ENCODE measurements around the gene RAB3A. TPM values are rescaled to one million over a fixed set of nuclear protein-coding genes. Genes with fewer than 3 reads are reported as not detected.
A peak's percentile ranks its signal among the peaks of the same experiment; 100 is the strongest.

RAB3A gene, protein sequence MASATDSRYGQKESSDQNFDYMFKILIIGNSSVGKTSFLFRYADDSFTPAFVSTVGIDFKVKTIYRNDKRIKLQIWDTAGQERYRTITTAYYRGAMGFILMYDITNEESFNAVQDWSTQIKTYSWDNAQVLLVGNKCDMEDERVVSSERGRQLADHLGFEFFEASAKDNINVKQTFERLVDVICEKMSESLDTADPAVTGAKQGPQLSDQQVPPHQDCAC
- 1 to 10 TPM; 5.6 to 6.2 TPM for total RNA-seq

DNA sequence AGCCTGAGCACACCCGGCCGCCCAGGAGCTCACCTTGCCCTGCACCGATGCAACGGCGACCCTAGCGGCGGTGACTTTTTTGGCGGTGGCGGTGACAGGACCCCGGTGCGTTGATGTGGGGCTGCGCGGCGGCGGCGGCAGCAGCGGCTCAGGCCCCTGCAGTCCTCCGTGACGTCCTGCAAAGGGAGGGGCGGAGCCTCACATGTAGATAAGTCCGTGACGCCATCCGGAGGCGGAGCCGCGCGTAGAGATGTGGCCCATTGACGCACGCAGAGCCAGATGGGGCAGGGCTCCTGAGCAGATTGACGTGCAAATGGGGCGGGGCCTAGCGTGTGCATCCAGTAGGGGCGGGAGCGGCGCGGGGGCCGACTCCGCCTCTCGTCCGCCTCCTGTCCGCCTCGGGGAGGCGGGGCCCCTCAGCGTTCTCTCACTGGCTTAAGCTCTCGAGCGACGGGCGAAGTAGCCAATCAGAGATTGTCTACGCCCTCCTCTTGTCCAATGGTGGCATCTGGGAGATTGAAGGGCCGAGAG is at the start of gene RAB3A:
RAB3A (minus strand) TSS at position 180 of the 531 bp plus-strand sequence. CDS start 1,302 bp downstream, outside the sequence.
- Mint-ChIP-seq H3K27me3 (ENCODE audit: low read depth) (peaks cover 3% of the 10 kb centered on the region), H3K4me3 (peak within 1 kb of the TSS; percentile 95), H3K27ac (peak within 1 kb of the TSS; percentile 91), H3K9me3 (ENCODE audit: insufficient read depth) (no peaks in the 10 kb centered on the region), H3K36me3 (ENCODE audit: low read depth) (peaks cover 18% of the 10 kb centered on the region), H3K4me1 (ENCODE audit: low read depth) (peaks cover 28% of the 10 kb centered on the region)
- peak; percentile 100 for DNase-seq
- CTCF ChIA-PET, result interaction anchor here (1.0 to 9.2 kb wide), 11 partner anchors 11 to 345 kb away, joined by 3 to 135 read pairs (median 5); partner anchors contain the start of genes JUND, MPV17L2, PIK3R2 and RPL18A
- peak; percentile 95 for ATAC-seq
- POLR2A ChIA-PET, result interaction anchor here (0.6 to 1.4 kb wide), 5 partner anchors 12 to 119 kb away, joined by 3 to 8 read pairs (median 3); partner anchors contain the start of genes JUND and LSM4

GRCh38 chr19:18253130-18253529 is 49.3 kb upstream of the RAB3A start:
- no peaks in the 10 kb centered on the region for H3K36me3 Mint-ChIP-seq (ENCODE audit: low read depth)
- H3K27ac Mint-ChIP-seq, result no peak overlapping the region
- H3K4me3 Mint-ChIP-seq, result no peak overlapping the region
- POLR2A ChIA-PET, result interaction anchor here (0.7 to 1.2 kb wide), 2 partner anchors 20 to 43 kb away, joined by 3 to 6 read pairs; no protein-coding TSS in a partner anchor
- CTCF ChIA-PET, result interaction anchor here (1.1 to 7.7 kb wide), 14 partner anchors 9 to 140 kb away, joined by 3 to 135 read pairs (median 10); partner anchors contain the start of genes LSM4, MPV17L2 and RAB3A
- ATAC-seq, result no peak
- DNase-seq, result no peak
- no peaks in the 10 kb centered on the region for H3K4me1 Mint-ChIP-seq (ENCODE audit: low read depth)
- peaks cover 23% of the 10 kb centered on the region for H3K27me3 Mint-ChIP-seq (ENCODE audit: low read depth)
- no peaks in the 10 kb centered on the region for H3K9me3 Mint-ChIP-seq (ENCODE audit: insufficient read depth)

GRCh38 chr19:18252370-18252717 is 48.5 kb upstream of the RAB3A start:
- H3K4me3 Mint-ChIP-seq, result no peak overlapping the region
- peaks cover 23% of the 10 kb centered on the region for H3K27me3 Mint-ChIP-seq (ENCODE audit: low read depth)
- POLR2A ChIA-PET, result interaction anchor here (0.7 to 1.5 kb wide), 4 partner anchors 19 to 47 kb away, joined by 3 to 6 read pairs (median 3); no protein-coding TSS in a partner anchor
- H3K9me3 Mint-ChIP-seq (ENCODE audit: insufficient read depth), result no peaks in the 10 kb centered on the region
- H3K27ac Mint-ChIP-seq, result no peak overlapping the region
- CTCF ChIA-PET, result interaction anchor here (0.8 to 7.7 kb wide), 27 partner anchors 10 to 314 kb away, joined by 3 to 135 read pairs (median 4); partner anchors contain the start of genes IQCN, MPV17L2 and RAB3A
- DNase-seq, result no peak
- H3K4me1 Mint-ChIP-seq (ENCODE audit: low read depth), result no peaks in the 10 kb centered on the region
- ATAC-seq, result no peak
- H3K36me3 Mint-ChIP-seq (ENCODE audit: low read depth), result no peaks in the 10 kb centered on the region

DNA sequence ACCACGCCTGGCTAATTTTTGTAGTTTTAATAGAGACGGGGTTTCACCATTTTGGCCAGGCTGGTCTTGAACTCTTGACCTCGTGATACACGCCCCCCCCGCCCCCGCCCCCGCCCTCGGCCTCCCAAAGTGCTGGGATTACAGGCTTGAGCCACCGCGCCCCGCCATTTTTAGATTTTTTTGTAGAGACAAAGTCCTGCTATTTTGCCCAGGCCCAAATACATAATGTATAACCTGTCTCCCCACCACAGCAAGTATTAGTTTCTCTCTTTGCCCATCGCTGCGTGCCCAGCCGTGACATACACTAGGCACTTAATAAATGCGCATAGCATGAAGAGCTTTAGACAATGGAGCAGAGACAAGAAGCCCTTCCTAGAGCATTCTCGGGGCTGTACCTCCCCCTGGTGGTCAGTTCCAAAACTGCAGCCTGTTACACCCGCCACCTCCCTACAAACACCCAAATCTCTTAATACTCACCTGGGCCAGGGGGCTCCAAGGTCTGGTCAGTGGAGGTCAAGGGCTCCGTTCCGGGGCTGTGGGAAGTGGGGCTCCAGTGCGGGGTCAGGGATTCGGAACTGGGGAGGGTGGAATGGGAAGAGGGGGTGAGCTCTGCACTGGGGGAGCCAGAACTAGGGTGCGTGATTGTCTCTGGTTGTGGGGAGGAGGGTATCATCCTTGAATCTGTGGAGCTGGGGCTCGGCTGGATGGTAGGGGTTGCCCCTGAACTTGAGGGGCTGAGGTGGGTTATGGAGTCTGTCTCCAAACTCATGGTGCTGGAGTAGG is 47.9 kb upstream of the RAB3A start:
- H3K4me3 Mint-ChIP-seq, result no peak overlapping the region
- H3K4me1 Mint-ChIP-seq (ENCODE audit: low read depth), result no peaks in the 10 kb centered on the region
- H3K9me3 Mint-ChIP-seq (ENCODE audit: insufficient read depth), result no peaks in the 10 kb centered on the region
- no peaks in the 10 kb centered on the region for H3K36me3 Mint-ChIP-seq (ENCODE audit: low read depth)
- peaks cover 23% of the 10 kb centered on the region for H3K27me3 Mint-ChIP-seq (ENCODE audit: low read depth)
- POLR2A ChIA-PET, result interaction anchor here (1.0 to 1.5 kb wide), 2 partner anchors 43 to 46 kb away, joined by 3 read pairs; no protein-coding TSS in a partner anchor
- CTCF ChIA-PET, result interaction anchor here (0.6 to 7.7 kb wide), 33 partner anchors 11 to 314 kb away, joined by 3 to 135 read pairs (median 4); partner anchors contain the start of genes IQCN, JUND, MPV17L2 and RAB3A
- DNase-seq, result peak; percentile 88
- peak; percentile 74 for ATAC-seq
- no peak overlapping the region for H3K27ac Mint-ChIP-seq

- no peak overlapping the region for H3K4me3 Mint-ChIP-seq
- H3K9me3 Mint-ChIP-seq (ENCODE audit: insufficient read depth), result no peaks in the 10 kb centered on the region
- DNase-seq, result no peak
- H3K4me1 Mint-ChIP-seq (ENCODE audit: low read depth), result no peaks in the 10 kb centered on the region
- H3K27ac Mint-ChIP-seq, result no peak overlapping the region
- CTCF ChIA-PET, result interaction anchor here (1.3 to 7.7 kb wide), 5 partner anchors 11 to 58 kb away, joined by 3 to 135 read pairs (median 5); partner anchors contain the start of genes MPV17L2 and RAB3A
- POLR2A ChIA-PET, result no interaction called here
- peaks cover 20% of the 10 kb centered on the region for H3K27me3 Mint-ChIP-seq (ENCODE audit: low read depth)
- no peaks in the 10 kb centered on the region for H3K36me3 Mint-ChIP-seq (ENCODE audit: low read depth)
- ATAC-seq, result no peak
Observed at GRCh38 chr19:18249834-18250233, 46.0 kb upstream of the RAB3A start.

GRCh38 chr19:18245297-18245696 is 41.5 kb upstream of the RAB3A start:
- H3K4me3 Mint-ChIP-seq, result no peak overlapping the region
- no peak for ATAC-seq
- no peak overlapping the region for H3K27ac Mint-ChIP-seq
- H3K4me1 Mint-ChIP-seq (ENCODE audit: low read depth), result no peaks in the 10 kb centered on the region
- CTCF ChIA-PET, result no interaction called here
- no peaks in the 10 kb centered on the region for H3K9me3 Mint-ChIP-seq (ENCODE audit: insufficient read depth)
- no peak for DNase-seq
- POLR2A ChIA-PET, result no interaction called here
- peaks cover 4% of the 10 kb centered on the region for H3K27me3 Mint-ChIP-seq (ENCODE audit: low read depth)
- H3K36me3 Mint-ChIP-seq (ENCODE audit: low read depth), result no peaks in the 10 kb centered on the region

- ChIA-PET POLR2A (no interaction called here), CTCF (interaction anchor here (1.0 to 3.7 kb wide), 5 partner anchors 14 to 90 kb away, joined by 4 to 20 read pairs (median 4); partner anchors contain the start of gene RAB3A)
- no peak for ATAC-seq
- Mint-ChIP-seq H3K27me3 (ENCODE audit: low read depth) (peaks cover 11% of the 10 kb centered on the region), H3K27ac (no peak overlapping the region), H3K36me3 (ENCODE audit: low read depth) (no peaks in the 10 kb centered on the region), H3K4me3 (no peak overlapping the region), H3K9me3 (ENCODE audit: insufficient read depth) (no peaks in the 10 kb centered on the region), H3K4me1 (ENCODE audit: low read depth) (no peaks in the 10 kb centered on the region)
- DNase-seq, result peak; percentile 45
Observed at GRCh38 chr19:18239303-18239702, 35.5 kb upstream of the RAB3A start.

- Mint-ChIP-seq H3K27me3 (ENCODE audit: low read depth) (peaks cover 28% of the 10 kb centered on the region), H3K4me1 (ENCODE audit: low read depth) (peaks cover 6% of the 10 kb centered on the region), H3K4me3 (no peak overlapping the region), H3K27ac (no peak overlapping the region), H3K9me3 (ENCODE audit: insufficient read depth) (no peaks in the 10 kb centered on the region), H3K36me3 (ENCODE audit: low read depth) (no peaks in the 10 kb centered on the region)
- ChIA-PET POLR2A (interaction anchor here (1.8 to 2.0 kb wide), 2 partner anchors 24 to 47 kb away, joined by 4 to 8 read pairs; partner anchors contain the start of gene JUND), CTCF (interaction anchor here (0.8 to 1.5 kb wide), 2 partner anchors 16 to 296 kb away, joined by 3 to 4 read pairs; no protein-coding TSS in a partner anchor)
- DNase-seq, result no peak
- no peak for ATAC-seq
Observed at GRCh38 chr19:18234194-18234593, 30.4 kb upstream of the RAB3A start.

DNA sequence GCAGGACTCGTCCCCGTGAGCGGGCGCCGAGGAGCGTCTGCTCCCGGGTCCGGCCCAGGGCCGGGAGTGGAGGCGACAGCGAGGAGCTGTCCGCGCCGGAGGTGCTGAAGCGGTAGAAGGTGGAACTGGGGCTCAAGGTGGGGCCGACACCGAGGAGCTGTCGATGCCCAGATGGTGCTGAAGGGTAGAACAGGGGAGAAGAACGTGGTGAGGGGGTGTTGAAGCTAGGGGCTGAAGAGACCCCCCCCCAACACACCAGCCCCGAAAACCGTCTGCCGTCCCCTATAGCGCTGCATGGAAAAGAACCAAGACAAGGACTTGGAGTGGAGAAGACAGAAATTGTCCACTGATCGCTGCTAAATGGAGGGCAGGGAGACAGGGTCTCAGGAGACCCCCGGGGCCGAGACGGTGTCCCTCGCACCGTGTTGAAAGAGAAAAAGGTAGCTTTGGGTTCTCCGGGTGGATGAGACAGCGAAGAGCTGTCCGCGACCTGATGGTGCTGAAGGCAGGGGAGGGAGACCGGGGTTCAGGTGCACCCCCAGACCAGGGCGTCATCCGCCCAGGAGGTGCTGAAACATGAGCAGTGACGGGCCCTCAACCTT is 29.5 kb upstream of the RAB3A start:
- H3K36me3 Mint-ChIP-seq (ENCODE audit: low read depth), result no peaks in the 10 kb centered on the region
- CTCF ChIA-PET, result interaction anchor here (0.7 to 1.7 kb wide), 4 partner anchors 9 to 295 kb away, joined by 3 to 6 read pairs (median 4); no protein-coding TSS in a partner anchor
- no peak overlapping the region for H3K4me3 Mint-ChIP-seq
- POLR2A ChIA-PET, result interaction anchor here (0.6 to 2.0 kb wide), 4 partner anchors 14 to 48 kb away, joined by 4 to 8 read pairs (median 5); partner anchors contain the start of gene JUND
- H3K9me3 Mint-ChIP-seq (ENCODE audit: insufficient read depth), result no peaks in the 10 kb centered on the region
- DNase-seq, result peak; percentile 79
- no peak overlapping the region for H3K27ac Mint-ChIP-seq
- peaks cover 27% of the 10 kb centered on the region for H3K27me3 Mint-ChIP-seq (ENCODE audit: low read depth)
- peaks cover 6% of the 10 kb centered on the region for H3K4me1 Mint-ChIP-seq (ENCODE audit: low read depth)
- peak; percentile 87 for ATAC-seq

DNA sequence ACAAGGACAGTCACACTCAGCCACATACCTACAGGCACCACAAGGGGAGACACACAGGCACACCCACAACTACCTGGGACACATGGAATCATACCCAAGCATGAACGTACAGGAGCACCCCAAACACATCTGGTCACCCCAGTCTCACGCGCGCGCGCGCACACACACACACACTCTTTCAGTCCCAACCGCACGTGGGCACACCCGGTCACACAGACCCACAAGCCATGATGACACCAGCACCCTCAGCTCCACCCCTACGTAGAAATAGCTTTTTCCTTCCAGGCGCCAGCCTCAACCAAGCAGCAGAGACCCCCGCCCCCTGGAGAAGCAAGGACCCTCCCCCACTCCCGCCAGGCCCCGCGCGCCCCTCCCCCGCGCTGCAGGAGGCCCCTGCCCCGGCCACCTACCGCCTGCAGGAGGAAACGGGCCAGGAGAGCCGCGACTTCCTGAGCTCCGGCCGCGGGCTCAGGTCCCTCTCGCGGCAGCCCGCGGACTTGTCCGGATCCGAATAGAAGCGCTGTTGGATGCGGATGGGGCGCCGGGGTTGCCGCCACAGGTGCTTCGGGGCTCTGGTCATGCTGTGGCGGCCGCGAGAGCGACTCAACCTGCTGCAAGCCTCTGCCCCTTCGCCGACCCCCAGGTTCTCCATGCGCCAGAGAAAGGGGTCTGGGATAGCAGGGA is 28.8 kb upstream of the RAB3A start:
- CTCF ChIA-PET, result interaction anchor here (0.7 to 1.7 kb wide), 4 partner anchors 8 to 294 kb away, joined by 3 to 6 read pairs (median 4); no protein-coding TSS in a partner anchor
- no peak overlapping the region for H3K4me3 Mint-ChIP-seq
- DNase-seq (no peak), ATAC-seq (peak; percentile 12)
- no peaks in the 10 kb centered on the region for H3K9me3 Mint-ChIP-seq (ENCODE audit: insufficient read depth)
- H3K27ac Mint-ChIP-seq, result no peak overlapping the region
- POLR2A ChIA-PET, result interaction anchor here (0.6 to 2.0 kb wide), 5 partner anchors 13 to 946 kb away, joined by 3 to 8 read pairs (median 4); partner anchors contain the start of gene JUND
- H3K27me3 Mint-ChIP-seq (ENCODE audit: low read depth), result peaks cover 32% of the 10 kb centered on the region
- peaks cover 6% of the 10 kb centered on the region for H3K4me1 Mint-ChIP-seq (ENCODE audit: low read depth)
- H3K36me3 Mint-ChIP-seq (ENCODE audit: low read depth), result no peaks in the 10 kb centered on the region

All from activated CD8-positive, alpha-beta T cell treated with anti-CD3 and anti-CD28 coated beads, Interleukin-2, amount 10 ng/mL, durations not matched to agents 7 days and 5 days (primary cell).